Inferior parietal cortex (tissue), 1 donor: ENCODE measurements around the gene EMD.
"Not testable (repeated sequence)": the region's sequence is repeated elsewhere in the genome, so short reads cannot be mapped to it uniquely, and the experiment has no call there.

ENCODE experiments used
- DNase-seq: peaks from one replicate; pipeline ENCODE4 v3.0.0-alpha.2; 2016; ENCODE audit errors: extremely low spot score

Gene EMD

DNA sequence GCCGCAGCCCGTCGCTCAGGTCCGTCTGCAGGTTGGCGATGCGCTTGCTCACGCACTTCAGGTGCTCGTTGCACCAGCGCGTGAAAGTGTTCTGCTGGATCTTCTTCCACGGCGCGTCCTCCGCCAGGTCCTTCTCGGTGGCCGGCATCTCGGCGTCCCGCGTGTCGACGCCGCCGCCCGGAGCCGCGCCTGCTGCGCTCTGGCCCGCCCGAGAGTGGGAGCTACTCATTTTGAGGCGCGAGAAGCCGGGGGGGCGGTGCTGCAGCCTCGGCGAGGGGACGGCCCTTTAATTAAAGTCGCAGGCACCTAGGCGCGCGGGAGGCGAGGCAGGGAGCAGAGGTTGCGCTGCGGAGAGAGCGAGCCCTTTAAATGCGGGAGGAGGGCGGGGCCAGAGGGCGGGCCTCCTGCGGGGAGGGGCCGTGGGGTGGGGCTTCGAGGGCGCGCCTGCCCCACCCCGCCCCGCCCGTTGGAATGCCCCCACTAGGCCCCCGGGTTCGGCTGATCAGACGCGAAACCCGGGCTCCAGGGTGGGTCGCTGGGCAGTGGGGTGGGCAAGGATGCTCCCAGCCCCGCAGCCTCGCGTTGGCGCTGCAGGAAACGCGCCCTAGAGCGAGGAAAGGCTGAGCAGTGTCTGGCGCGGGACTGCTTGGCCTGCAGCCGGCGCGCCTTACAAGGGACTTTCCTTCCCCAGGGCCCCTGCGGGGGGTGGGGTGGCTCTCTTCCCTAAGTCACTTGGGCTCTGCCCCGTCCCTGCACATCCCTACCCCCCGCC lies 7.9 kb upstream of the EMD start:
- DNase-seq = peak; percentile 80

DNA sequence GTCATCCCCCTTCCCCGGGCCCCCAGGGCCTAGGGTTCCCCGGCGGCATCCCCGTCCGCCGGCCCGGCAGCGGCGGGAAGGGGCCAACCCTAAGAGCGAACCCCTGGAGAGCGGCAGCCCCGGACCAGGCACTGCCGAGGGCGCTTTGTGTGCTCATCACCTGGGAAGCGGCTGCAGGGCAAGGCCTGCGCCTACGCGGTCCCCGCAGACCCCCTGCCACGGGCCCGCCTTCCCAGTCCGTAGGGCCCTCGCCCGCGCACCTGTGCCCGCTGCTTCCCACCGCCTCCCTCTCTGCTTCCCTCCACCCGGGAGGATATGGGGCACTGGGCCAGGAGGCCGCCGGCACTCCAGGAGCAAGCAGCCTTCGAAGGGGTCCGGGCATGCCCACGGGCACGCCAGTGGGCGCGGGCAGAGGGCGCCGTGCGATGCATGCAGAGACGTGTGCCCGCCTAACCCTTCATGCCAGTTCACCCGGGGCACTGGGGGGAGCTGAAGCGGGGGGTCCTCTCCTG lies 7.2 kb upstream of the EMD start:
- no peak for DNase-seq

DNA sequence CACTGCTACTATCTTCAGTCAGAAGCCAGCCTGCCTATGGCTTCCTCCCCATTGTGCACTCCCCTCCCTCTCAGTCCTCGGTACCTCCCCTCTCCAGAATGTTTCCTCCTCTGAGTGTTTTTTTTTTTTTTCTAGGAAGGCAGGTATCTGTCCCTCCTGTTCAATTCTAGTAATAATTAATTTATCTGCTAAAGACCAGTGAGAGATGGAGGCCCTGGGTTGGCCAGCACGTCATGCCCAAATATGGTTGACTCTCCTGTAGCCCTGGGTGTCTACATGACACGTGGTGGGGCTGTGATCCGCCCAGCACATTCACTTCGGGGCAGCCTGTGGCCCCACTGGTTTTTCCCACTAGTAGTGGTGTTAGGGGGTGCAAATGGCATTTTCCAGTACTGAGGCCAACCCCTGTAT lies 6.5 kb upstream of the EMD start:
- no peak for DNase-seq

DNA sequence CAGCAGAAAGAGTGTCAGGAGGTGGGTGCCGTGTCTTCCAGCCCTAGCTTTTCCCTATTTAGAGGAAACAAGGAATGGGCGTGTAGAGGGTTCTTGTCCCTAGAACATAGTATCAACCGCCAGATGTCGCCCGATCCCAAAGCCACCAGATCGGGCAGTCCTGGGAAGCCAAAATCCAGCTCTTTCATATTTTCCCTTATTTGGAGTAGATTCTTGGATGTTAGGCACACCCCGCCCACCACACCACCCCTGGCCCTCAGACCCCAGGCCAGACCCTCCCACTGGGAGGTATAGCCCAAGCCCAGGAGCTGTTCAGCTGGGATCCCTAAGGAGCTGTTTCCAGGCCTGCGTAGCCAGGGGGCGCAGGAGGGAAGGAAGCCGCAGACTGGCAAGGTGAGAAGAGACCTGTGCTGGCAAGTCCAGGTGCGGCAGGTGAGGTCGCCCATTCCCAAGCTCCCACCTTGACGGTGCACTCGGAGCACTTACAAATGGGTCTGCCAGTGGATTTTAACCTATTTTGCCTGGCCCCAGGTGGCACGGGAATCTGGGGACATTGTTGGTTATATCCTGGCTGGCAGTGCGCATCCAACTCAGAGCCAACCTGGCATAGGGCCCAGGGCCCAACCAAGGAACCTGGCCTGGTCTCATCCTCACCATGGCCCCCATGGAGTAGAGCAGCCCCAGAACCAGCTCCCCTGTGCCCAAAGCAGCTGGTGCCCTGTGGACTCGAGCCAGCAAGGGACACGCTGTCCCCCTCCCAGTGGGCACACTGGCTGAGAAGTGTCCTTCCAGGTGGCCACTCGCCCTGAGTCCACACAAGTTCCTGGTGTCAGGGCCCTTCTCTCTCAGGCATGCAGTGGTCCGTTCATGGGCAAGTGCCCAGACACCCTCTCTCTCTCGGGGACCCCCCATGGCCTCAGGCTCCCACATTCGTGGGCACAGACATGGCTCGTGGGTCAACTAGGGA lies 5.5 kb upstream of the EMD start:
- DNase-seq = no peak

DNA sequence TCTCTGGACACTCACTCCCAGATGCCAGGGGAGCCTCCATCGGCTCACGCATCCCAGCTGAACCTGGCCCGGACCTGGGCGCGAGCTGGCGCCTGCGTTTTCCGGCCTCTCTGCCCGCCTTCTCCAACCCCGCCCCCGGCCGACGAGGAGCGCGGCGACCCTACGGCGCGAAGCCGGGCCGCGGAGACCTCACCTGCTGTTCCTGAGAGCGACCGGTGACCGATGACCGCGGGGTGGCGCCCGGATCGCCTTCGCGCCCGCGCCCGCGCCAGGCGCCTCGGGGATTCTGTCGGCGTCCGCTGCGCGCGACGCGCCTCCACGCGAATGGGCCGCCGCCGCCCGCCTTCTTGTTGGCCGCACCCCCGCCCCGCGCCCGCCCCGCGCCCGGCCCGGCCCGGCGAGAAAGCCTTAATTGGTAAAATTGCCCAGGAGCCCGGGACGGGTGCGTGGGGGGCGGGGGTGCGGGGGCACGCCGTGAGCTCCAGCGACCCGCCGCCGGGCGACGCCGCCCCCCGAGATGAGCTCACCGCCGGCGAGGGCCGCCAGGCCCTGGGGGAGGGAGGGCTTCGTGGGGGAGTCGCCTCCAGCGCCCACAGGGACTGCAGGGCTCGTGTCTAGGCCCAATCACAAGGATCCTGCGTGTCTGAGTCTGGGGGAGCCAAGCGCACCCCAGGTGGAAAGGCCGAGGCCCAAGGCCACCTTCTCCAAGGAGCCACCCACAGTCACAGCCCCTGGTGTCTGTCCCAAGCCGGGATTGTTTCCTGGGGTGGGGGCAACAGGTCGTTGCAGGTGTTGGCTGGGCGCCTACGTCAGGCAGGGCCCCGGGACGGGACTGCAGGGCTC lies 4.6 kb upstream of the EMD start, which contains the start of gene FLNA:
TSS of gene FLNA (minus strand) at position 322 of the 843 bp plus-strand sequence. CDS start 3,389 bp downstream, outside the sequence.
- DNase-seq = no peak

DNA sequence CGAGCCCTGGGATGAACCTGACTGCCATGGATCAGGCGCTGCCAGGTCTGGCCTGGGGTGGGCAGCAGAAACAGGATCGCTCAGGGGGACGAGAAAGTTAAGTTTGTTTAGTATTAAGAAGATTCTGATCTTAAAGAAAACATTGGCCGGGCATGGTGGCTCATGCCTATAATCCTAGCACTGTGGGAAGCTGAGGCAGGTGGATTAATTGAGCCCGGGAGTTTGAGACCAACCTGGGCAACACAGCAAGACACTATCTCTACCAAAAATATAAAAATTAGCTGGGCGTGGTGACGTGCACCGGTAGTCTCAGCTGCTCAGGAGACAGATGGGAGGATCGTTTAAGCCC lies 4.0 kb upstream of the EMD start:
- DNase-seq = no peak

DNA sequence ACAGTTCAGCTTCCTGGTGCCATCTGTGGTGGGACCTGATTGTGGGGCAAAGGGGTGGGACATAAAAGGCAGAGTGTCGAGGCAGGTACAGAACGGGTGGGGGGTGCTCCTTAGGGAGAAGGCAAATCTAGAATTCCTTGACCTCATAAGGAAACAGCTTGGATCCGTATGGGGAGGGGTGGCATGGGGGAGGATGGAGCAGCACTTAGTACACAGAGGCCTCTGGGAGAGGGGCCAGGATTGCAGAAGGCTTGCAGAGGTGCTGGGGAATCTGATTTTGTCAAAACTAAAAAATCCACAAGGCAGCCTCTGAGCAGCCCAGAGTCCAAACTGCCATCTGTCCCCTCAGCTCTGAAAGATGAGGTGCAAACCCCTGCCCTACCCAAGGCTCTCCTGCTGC lies 2.3 kb upstream of the EMD start:
- DNase-seq = no peak

DNA sequence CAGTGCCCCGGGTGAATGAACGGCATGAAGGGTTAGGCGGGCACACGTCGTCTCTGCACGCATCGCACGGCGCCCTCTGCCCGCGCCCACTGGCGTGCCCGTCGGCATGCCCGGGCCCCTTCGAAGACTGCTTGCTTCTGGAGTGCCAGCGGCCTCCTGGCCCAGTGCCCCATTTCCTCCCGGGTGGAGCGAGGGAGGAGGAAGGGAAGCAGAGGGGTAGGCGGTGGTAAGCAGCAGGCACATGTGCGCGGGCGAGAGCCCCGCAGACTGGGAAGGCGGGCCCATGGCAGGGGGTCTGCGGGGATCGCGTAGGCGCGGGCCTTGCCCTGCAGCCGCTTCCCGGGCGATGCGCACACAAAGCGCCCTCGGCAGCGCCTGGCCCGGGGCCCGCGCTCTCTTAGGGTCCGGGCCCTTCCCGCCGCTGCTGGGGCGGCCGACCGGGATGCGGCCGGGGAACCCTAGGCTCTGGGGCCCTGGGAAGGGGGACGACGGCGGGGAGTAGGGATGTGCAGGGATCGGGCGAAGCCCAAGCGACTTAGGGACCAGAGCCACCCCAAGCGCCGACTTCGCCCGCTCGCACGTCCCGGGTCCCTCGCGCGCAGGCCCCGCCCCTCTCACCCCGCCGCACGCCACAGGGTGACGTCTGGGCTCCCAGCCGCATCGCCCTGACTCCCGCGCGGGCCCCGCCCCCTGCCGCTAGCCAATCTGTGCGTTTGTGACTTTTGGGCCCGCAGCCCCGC lies 866 bp upstream of the EMD start:
- DNase-seq = no peak

DNA sequence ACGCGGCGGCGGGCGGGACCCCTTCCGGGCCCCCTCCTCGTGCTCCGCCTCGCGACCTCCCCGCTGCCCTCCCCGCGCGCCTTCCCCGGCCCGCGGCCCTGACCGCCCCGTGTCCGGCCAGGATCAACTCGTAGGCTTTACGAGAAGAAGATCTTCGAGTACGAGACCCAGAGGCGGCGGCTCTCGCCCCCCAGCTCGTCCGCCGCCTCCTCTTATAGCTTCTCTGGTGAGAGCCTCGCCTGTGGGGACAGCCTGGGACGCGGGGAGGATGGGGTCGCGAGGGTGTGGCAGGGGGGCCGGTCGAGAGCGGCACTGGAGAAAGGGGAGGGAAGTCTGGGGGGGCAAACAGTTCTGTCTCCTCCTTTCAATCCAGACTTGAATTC lies 465 bp downstream of the EMD start:
- DNase-seq = no peak

DNA sequence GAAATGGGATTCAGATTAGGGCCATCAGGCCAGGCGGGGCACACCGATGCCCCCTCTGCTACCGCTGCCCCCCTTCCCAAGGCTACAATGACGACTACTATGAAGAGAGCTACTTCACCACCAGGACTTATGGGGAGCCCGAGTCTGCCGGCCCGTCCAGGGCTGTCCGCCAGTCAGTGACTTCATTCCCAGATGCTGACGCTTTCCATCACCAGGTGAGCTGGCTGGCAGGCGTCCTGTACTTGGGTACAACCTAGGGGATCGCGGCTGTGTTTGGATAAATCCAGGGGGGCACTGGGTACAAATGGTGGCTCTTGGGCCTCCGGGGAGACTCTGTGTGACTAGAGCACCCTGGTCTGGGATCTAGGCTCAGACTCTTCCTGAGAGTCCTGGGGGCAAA lies 1.1 kb downstream of the EMD start:
- no peak for DNase-seq

DNA sequence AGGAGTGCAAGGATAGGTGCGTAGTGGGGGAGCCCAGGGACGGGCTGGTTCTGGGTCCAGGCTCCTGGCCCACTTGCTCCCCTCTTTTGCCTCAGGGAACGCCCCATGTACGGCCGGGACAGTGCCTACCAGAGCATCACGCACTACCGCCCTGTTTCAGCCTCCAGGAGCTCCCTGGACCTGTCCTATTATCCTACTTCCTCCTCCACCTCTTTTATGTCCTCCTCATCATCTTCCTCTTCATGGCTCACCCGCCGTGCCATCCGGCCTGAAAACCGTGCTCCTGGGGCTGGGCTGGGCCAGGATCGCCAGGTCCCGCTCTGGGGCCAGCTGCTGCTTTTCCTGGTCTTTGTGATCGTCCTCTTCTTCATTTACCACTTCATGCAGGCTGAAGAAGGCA lies 1.7 kb downstream of the EMD start:
- no peak for DNase-seq

DNA sequence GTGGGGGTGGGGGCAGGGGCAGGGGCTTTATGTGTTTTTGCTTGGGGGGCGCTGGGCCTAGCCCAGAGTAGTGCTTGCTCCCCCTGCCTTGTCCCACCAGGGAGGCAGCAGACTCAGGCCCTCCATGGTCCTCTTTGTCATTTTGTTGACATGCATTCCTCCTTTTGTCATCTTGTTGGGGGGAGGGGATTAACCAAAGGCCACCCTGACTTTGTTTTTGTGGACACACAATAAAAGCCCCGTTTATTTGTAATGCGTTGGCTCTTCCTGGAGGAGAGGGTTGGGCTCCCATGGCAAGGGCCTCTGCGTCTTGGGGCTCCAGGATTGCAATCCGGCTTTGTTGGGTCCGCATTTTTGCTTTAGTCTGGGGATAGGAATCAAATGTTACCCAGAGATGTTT lies 2.2 kb downstream of the EMD start:
- DNase-seq = no peak

DNA sequence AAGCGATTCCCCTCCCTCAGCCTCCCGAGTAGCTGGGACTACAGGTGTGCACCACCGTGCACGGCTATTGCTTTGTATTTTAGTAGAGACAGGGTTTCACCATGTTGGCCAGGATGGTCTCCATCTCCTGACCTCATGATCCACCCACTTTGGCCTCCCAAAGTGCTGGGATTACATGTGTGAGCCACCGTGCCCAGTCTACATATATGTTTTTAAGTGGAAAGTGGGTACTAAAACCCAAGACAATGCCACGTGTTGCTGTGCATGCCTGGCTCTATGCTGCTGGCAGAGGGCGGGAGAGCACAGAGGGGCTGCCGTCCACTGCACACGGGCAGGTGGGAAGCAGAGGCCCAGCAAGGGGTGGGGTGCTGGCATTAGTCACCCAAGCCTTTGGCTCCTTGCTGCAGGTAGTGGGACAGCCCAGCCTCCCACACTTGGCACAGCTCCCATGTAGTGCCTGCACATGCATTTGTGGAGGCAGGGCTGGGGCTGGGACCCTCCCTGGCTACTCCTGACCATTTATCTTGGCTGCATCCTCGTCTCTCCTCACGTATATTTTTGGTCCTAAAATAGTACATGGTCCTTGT lies 3.5 kb downstream of the EMD start:
- no peak for DNase-seq

DNA sequence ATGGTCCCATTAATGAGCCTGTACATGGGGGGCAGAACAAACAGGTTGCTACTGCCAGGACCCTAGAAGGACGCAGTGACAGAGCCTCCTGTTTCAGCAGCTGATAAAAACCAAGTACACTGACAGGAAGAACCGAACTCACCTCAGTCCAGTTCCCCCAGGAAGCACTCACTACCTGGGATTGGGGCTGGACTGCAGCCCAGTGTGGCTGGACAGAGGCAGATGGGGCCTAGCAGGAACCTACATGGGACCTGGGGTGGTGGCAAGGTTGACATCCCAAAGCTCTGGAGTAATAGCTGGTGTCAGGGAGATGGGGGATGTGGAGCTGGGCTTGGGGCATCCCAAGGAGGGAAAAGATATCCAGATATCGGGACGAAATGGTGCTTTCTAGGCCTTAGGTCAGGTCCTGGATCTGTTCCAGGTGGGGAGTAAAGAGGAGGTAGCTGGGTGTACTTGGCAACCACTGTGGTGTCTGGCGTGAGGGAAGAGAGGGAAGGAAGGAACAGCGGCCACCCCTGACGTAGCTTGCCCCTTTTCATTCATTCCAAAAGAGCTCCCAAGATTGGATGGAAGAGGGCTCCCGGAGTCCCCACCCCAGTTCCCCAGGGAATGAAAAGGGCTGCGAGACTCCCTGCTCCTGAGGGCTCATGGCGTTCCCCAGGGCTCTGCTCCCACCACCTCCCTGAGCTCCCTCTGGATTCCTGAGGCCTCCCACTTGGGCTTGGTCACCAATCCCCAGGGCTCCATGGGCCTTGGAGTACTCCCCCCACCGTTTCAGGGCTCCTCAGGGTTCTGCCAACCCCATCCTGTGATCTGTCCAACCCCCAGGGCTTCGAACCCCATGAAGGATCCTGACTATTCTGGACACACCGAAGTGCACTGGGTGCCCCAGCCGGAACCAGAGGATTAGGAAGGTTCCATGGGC lies 4.5 kb downstream of the EMD start:
- DNase-seq = no peak

DNA sequence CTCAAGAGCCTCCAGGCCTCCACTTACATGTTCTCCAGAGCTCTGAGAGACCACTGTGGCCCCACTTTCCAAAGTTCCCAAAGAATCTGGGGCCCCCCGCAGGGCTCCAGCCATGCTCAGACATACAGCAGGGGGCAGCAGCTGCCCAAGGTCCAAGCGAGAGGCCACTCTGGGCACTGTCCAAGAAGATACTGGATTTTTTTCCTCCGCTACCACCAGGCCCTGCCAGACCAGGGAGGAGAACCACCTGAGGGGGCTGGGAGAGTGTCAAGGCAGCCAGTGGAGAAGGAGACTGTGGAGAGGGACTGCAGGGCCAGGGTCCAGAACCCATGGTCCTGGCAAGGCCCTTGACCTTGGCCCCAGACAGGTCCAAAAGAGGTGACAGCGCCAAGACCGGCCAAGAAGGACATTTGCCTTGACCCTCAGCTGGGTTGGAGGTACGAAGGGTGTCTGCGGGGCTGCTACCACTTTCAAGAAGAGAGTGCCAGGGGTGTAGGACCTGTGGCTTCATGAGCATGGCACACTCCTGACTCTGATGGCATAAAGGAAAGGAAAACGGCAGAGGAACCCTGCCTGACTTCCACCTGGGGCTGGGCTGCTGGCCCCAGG lies 5.3 kb downstream of the EMD start:
- DNase-seq = no peak

DNA sequence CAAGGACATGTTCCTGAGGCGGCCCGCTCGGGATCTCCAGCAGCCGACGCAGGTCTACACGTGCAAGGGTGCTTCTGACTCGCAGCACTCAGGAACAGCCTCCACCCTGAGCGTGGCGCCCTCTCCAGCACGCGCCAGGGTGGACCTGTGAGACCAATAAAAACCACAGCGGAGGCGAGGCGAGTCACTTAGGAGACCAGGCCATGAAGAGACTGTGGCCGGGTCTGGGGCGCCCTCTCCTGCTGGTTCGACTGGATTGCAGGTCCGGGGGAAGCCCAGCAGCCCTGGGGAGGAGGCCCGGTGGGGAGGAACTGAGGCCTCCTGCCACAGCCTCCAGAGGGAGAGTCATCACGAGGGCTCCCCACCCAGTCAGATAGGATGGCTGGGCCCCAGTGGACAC lies 9.0 kb downstream of the EMD start:
- not testable (repeated sequence) for DNase-seq

DNA sequence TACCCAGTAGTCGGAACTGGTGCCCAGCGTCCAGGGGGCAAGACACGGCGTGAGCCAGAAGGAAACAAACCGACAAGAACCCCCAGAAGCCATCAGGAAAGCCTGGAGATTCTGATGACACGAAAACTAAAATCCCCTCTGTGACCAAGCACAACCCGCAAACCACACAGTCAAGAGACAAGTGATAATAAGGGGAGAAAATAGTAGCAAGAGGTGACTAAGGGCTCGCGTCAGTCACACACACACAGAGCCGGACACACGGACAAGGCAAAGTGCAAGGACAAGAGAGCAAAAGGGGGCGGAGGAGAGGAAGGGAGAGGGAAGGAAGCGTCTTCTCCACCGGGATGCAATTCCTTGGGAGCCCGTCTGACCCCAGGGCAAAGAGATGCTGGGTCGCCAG lies 9.6 kb downstream of the EMD start:
- DNase-seq = not testable (repeated sequence)

DNA sequence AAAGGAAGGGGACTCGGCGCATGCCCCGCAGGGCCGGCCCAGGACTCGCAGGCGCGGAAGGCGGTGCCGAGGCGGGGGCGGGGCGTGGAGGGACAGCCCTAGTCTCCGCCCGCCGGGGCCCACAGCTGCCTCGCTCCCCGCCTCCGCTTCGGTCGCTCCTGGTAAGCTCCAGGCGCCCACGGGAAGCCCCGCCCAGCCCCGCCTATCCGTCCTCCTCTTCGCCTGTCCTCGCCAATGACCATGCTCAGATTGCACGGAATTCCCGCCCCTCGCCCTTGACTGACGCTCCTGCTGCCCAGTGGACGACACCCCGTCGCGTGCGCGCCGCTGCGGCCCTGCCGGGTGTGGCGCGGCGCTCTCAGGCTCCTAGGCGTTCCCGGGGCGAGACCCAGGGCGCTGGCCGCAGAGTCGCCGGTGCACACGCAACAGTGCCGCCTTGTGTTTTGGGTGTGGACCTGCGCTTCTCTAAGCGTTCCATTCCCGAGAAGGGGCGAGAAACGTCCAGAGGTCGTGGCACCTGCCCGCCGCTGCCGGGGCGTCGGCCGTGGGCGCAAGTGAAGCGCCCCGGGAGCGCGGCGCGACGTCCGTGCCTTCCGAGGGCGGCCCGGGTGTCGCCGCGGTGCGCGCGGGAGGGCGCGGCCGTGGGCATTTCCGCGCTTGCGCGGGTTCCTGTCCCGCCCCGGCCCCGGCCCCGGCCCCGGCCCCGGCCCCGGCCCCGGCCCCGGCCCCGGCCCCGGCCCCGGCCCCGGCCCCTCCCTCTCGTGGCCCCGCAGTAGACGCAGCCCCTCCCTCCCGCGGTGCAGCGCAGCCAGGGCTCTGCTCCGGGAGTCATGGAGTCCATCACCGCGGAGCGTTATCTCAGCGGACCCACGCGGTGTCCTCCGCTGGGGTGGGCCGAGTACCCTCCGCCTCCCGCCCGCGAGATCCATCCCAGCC lies 11.0 kb downstream of the EMD start:
- DNase-seq = not testable (repeated sequence)
